GM19455 (cell line): ENCODE results near the gene DAB2IP.

ENCODE experiments used
- ATAC-seq: cut with Tn5 transposase; IDR thresholded peaks from one replicate; pipeline ENCODE4 v1.9.1; 2021; ENCODE audit not compliant: unreplicated experiment

DAB2IP gene

GRCh38 chr9:121683652-121684051 lies 32.2 kb downstream of the DAB2IP start:
- ATAC-seq = no peak

- no peak for ATAC-seq
Observed at GRCh38 chr9:121684381-121685145, 33.1 kb downstream of the DAB2IP start.

GRCh38 chr9:121685146-121685794 lies 33.8 kb downstream of the DAB2IP start:
- ATAC-seq = no peak

- no peak for ATAC-seq
Observed at GRCh38 chr9:121685795-121686377, 34.5 kb downstream of the DAB2IP start.

- peak; percentile 60 for ATAC-seq
Observed at GRCh38 chr9:121686930-121687541, 35.6 kb downstream of the DAB2IP start.

GRCh38 chr9:121688146-121688680 lies 36.8 kb downstream of the DAB2IP start:
- no peak for ATAC-seq

- ATAC-seq = no peak
Observed at GRCh38 chr9:121688681-121689080, 37.2 kb downstream of the DAB2IP start.

GRCh38 chr9:121689461-121690157 lies 38.2 kb downstream of the DAB2IP start:
- no peak for ATAC-seq

GRCh38 chr9:121690316-121690715 lies 38.9 kb downstream of the DAB2IP start:
- ATAC-seq = no peak

- ATAC-seq = no peak
Observed at GRCh38 chr9:121690766-121691165, 39.3 kb downstream of the DAB2IP start.

- no peak for ATAC-seq
Observed at GRCh38 chr9:121691890-121692289, 40.5 kb downstream of the DAB2IP start.

- ATAC-seq = no peak
Observed at GRCh38 chr9:121692606-121693387, 41.4 kb downstream of the DAB2IP start.

- ATAC-seq = no peak
Observed at GRCh38 chr9:121693388-121693670, 41.9 kb downstream of the DAB2IP start.

GRCh38 chr9:121694001-121694400 lies 42.6 kb downstream of the DAB2IP start:
- ATAC-seq = no peak

- ATAC-seq = no peak
Observed at GRCh38 chr9:121694600-121694999, 43.2 kb downstream of the DAB2IP start.

- no peak for ATAC-seq
Observed at GRCh38 chr9:121696930-121697329, 45.5 kb downstream of the DAB2IP start.

- ATAC-seq = peak; percentile 64
Observed at GRCh38 chr9:121698627-121699570, 47.5 kb downstream of the DAB2IP start.

GRCh38 chr9:121699571-121700164 lies 48.2 kb downstream of the DAB2IP start:
- peak; percentile 11 for ATAC-seq
